ENCODE results near the gene SAMD9. TPM values are rescaled to one million over a fixed set of nuclear protein-coding genes. Genes with fewer than 3 reads are reported as not detected.

SAMD9 gene
- total and polyA plus RNA-seq, 2 experiments from 2014 or later = 0.17 TPM; not detected in 1

GRCh38 chr7:93133005-93133404 lies 15.2 kb upstream of the SAMD9 start:
- Mint-ChIP-seq H3K4me1 (peaks cover 3% of the 10 kb centered on the region; the same call in 1 of the 3 replicates), H3K27ac (no peak overlapping the region), H3K9me3 (peaks cover 8% of the 10 kb centered on the region; the same call in 1 of the 3 replicates), H3K4me3 (no peak overlapping the region), H3K36me3 (ENCODE audit: low read depth) (no peaks in the 10 kb centered on the region; the same call in 2 of the 3 replicates), H3K27me3 (ENCODE audit: insufficient read depth, low read depth, poor library complexity) (peaks cover 2% of the 10 kb centered on the region)
- Histone ChIP-seq H4K20me1 (replicated peaks; ENCODE audit: insufficient read depth) (no peaks in the 10 kb centered on the region), H3K4me3 (no peak overlapping the region), H3K27ac (ENCODE audit: low read depth) (no peak overlapping the region), H2AFZ (no peak overlapping the region), H3K9me2 (ENCODE audit: insufficient read depth) (peaks cover 14% of the 10 kb centered on the region), H3F3A (replicated peaks; ENCODE audit: low read depth) (no peaks in the 10 kb centered on the region), H3K27me3 (ENCODE audit: insufficient read depth) (no peaks in the 10 kb centered on the region), H3K4me2 (no peak overlapping the region), H3K79me2 (replicated peaks; ENCODE audit: insufficient read depth) (no peaks in the 10 kb centered on the region), H3K4me1 (ENCODE audit: insufficient read depth) (peaks cover 6% of the 10 kb centered on the region), H3K36me3 (ENCODE audit: insufficient read depth) (no peaks in the 10 kb centered on the region)
- no peak for DNase-seq (ENCODE audit: low spot score)
- no peak for ATAC-seq
- TF ChIP-seq ZNF114 (CRISPR knock-in tag; IDR thresholded peaks at IDR 0.05) (no peak), EZH2phosphoT487 (IDR thresholded peaks at IDR 0.05; ENCODE audit: unreplicated experiment) (no peak), ZNF331 (CRISPR knock-in tag; IDR thresholded peaks at IDR 0.05; ENCODE audit: low read depth) (no peak), JUNB (IDR thresholded peaks at IDR 0.05; ENCODE audit: unreplicated experiment) (no peak), STAT1 (IDR thresholded peaks at IDR 0.05; ENCODE audit: unreplicated experiment) (no peak), NANOG (IDR thresholded peaks at IDR 0.05; ENCODE audit: borderline replicate concordance) (no peak), CTCF (conservative IDR thresholded peaks at IDR 0.05; ENCODE audit: low read depth in 2 of 2) (no peak), EZH2 (IDR thresholded peaks at IDR 0.05; ENCODE audit: low read depth, unreplicated experiment) (no peak), CREB1 (CRISPR knock-in tag; IDR thresholded peaks at IDR 0.05; ENCODE audit: low read depth) (no peak), REST (IDR thresholded peaks at IDR 0.05; ENCODE audit: unreplicated experiment) (no peak), ZNF462 (CRISPR knock-in tag; IDR thresholded peaks at IDR 0.05) (no peak)
